ENCODE results near the gene FYN. TPM values are rescaled to one million over a fixed set of nuclear protein-coding genes. Genes with fewer than 3 reads are reported as not detected.

FYN gene
- total RNA-seq, 1 experiment from 2014 or later, result 60.6 TPM

- DNase-seq (ENCODE audit: low read depth, low spot score), result peak; percentile 37
Measured at GRCh38 chr6:111805511-111806164, 67.6 kb downstream of the FYN start.

GRCh38 chr6:111804627-111805235 is 68.5 kb downstream of the FYN start:
- DNase-seq (ENCODE audit: low read depth, low spot score), result peak; percentile 57
- in situ Hi-C loops (cut with HindIII; ENCODE audit: low pct_unique_long_range_greater_than_20kb, low sequenced_read_pairs), result no loop called here

More at GRCh38 chr6:111805511-111806164, 67.6 kb downstream of the FYN start:
- in situ Hi-C loops (cut with HindIII; ENCODE audit: low pct_unique_long_range_greater_than_20kb, low sequenced_read_pairs), result no loop called here

GRCh38 chr6:111803804-111804203 is 69.4 kb downstream of the FYN start:
- DNase-seq (ENCODE audit: low read depth, low spot score), result no peak

GRCh38 chr6:111803371-111803770 is 69.9 kb downstream of the FYN start:
- no peak for DNase-seq (ENCODE audit: low read depth, low spot score)
- in situ Hi-C loops (cut with HindIII; ENCODE audit: low pct_unique_long_range_greater_than_20kb, low sequenced_read_pairs), result no loop called here

More at GRCh38 chr6:111803804-111804203, 69.4 kb downstream of the FYN start:
- in situ Hi-C loops (cut with HindIII; ENCODE audit: low pct_unique_long_range_greater_than_20kb, low sequenced_read_pairs), result no loop called here

- in situ Hi-C loops (cut with HindIII; ENCODE audit: low pct_unique_long_range_greater_than_20kb, low sequenced_read_pairs), result no loop called here
Measured at GRCh38 chr6:111802720-111803330, 70.4 kb downstream of the FYN start.

GRCh38 chr6:111802015-111802414 is 71.2 kb downstream of the FYN start:
- DNase-seq (ENCODE audit: low read depth, low spot score), result no peak

More at GRCh38 chr6:111802720-111803330, 70.4 kb downstream of the FYN start:
- no peak for DNase-seq (ENCODE audit: low read depth, low spot score)

GRCh38 chr6:111800821-111801220 is 72.4 kb downstream of the FYN start:
- no peak for DNase-seq (ENCODE audit: low read depth, low spot score)
- in situ Hi-C loops (cut with HindIII; ENCODE audit: low pct_unique_long_range_greater_than_20kb, low sequenced_read_pairs), result no loop called here

More at GRCh38 chr6:111802015-111802414, 71.2 kb downstream of the FYN start:
- in situ Hi-C loops (cut with HindIII; ENCODE audit: low pct_unique_long_range_greater_than_20kb, low sequenced_read_pairs), result no loop called here

- in situ Hi-C loops (cut with HindIII; ENCODE audit: low pct_unique_long_range_greater_than_20kb, low sequenced_read_pairs), result no loop called here
- DNase-seq (ENCODE audit: low read depth, low spot score), result no peak
Measured at GRCh38 chr6:111800259-111800765, 72.9 kb downstream of the FYN start.

GRCh38 chr6:111799576-111800258 is 73.5 kb downstream of the FYN start:
- in situ Hi-C loops (cut with HindIII; ENCODE audit: low pct_unique_long_range_greater_than_20kb, low sequenced_read_pairs), result no loop called here
- DNase-seq (ENCODE audit: low read depth, low spot score), result no peak

GRCh38 chr6:111798281-111798725 is 74.9 kb downstream of the FYN start:
- DNase-seq (ENCODE audit: low read depth, low spot score), result no peak
- in situ Hi-C loops (cut with HindIII; ENCODE audit: low pct_unique_long_range_greater_than_20kb, low sequenced_read_pairs), result no loop called here

- in situ Hi-C loops (cut with HindIII; ENCODE audit: low pct_unique_long_range_greater_than_20kb, low sequenced_read_pairs), result no loop called here
- DNase-seq (ENCODE audit: low read depth, low spot score), result no peak
Measured at GRCh38 chr6:111796310-111796918, 76.8 kb downstream of the FYN start.

GRCh38 chr6:111795558-111795957 is 77.7 kb downstream of the FYN start:
- in situ Hi-C loops (cut with HindIII; ENCODE audit: low pct_unique_long_range_greater_than_20kb, low sequenced_read_pairs), result no loop called here
- no peak for DNase-seq (ENCODE audit: low read depth, low spot score)

GRCh38 chr6:111794727-111795452 is 78.4 kb downstream of the FYN start:
- DNase-seq (ENCODE audit: low read depth, low spot score), result no peak
- in situ Hi-C loops (cut with HindIII; ENCODE audit: low pct_unique_long_range_greater_than_20kb, low sequenced_read_pairs), result no loop called here

GRCh38 chr6:111794300-111794699 is 79.0 kb downstream of the FYN start:
- DNase-seq (ENCODE audit: low read depth, low spot score), result no peak
- in situ Hi-C loops (cut with HindIII; ENCODE audit: low pct_unique_long_range_greater_than_20kb, low sequenced_read_pairs), result no loop called here

GRCh38 chr6:111793711-111794111 is 79.5 kb downstream of the FYN start:
- in situ Hi-C loops (cut with HindIII; ENCODE audit: low pct_unique_long_range_greater_than_20kb, low sequenced_read_pairs), result no loop called here
- no peak for DNase-seq (ENCODE audit: low read depth, low spot score)

- no peak for DNase-seq (ENCODE audit: low read depth, low spot score)
- in situ Hi-C loops (cut with HindIII; ENCODE audit: low pct_unique_long_range_greater_than_20kb, low sequenced_read_pairs), result no loop called here
Measured at GRCh38 chr6:111792914-111793700, 80.1 kb downstream of the FYN start.
